Caco-2 (cell line): Measurements from ENCODE around the gene FOXR1. TPM values are rescaled to one million over a fixed set of nuclear protein-coding genes. Genes with fewer than 3 reads are reported as not detected.

Source experiments
- BruUV-seq: library from RNA; stranded (reverse); fragments of 400-500 nt; replicated peaks from 2 replicates; lab custom pipeline; 2021; lab: Mats Ljungman, UMichigan
- CTCF ChIA-PET: fragments of 300-600 bp; sonication (Branson Sonifier 250); formaldehyde crosslinking; loops from one replicate; lab custom pipeline; 2022; ENCODE audit warnings: antibody characterized with exemption; lab: Charles Lee
- POLR2A ChIA-PET: fragments of 300-600 bp; sonication (Branson Sonifier 250); formaldehyde crosslinking; loops from one replicate; lab custom pipeline; 2022; ENCODE audit warnings: antibody characterized with exemption; lab: Charles Lee
- DNase-seq, 2 experiments: peaks; one replicate each; pipeline versions ENCODE4 v3.0.0 to v3.0.0-alpha.2; 2020 to 2022
- H3K27me3 ChIP-seq: replicated peaks from 2 replicates; pipeline ENCODE4 v1.6.0; 2011; ENCODE audit warnings: low read length; ENCODE audit not compliant: control insufficient read depth, insufficient read depth
- H3K36me3 ChIP-seq: 2 replicates; pipeline ENCODE4 v1.5.1; 2011; ENCODE audit warnings: low read length; ENCODE audit not compliant: control insufficient read depth, insufficient read depth
- H3K4me1 ChIP-seq: fragments of 250-450 bp; sonication (Bioruptor Pico); 2 replicates; pipeline ENCODE4 v1.5.1; 2020; ENCODE audit warnings: mild to moderate bottlenecking
- H3K4me3 ChIP-seq: 2 replicates; pipeline ENCODE4 v1.5.1; 2011; ENCODE audit warnings: low read depth, mild to moderate bottlenecking, control low read depth, low read length
- H3K9me3 ChIP-seq: fragments of 250-450 bp; sonication (Bioruptor Pico); 2 replicates; pipeline ENCODE4 v1.5.1; 2020; ENCODE audit warnings: mild to moderate bottlenecking, moderate library complexity
- H3K27ac Mint-ChIP-seq: one replicate; pipeline ENCODE4 v1.8.0; 2022; ENCODE audit warnings: mixed read lengths; ENCODE audit not compliant: unreplicated experiment
- H3K27me3 Mint-ChIP-seq: one replicate; pipeline ENCODE4 v1.8.0; 2022; ENCODE audit warnings: mixed read lengths; ENCODE audit not compliant: insufficient read depth, unreplicated experiment
- H3K36me3 Mint-ChIP-seq: one replicate; pipeline ENCODE4 v1.8.0; 2022; ENCODE audit warnings: mild to moderate bottlenecking, mixed read lengths; ENCODE audit not compliant: insufficient read depth, unreplicated experiment
- H3K4me1 Mint-ChIP-seq: one replicate; pipeline ENCODE4 v1.8.0; 2022; ENCODE audit warnings: low read depth, mixed read lengths; ENCODE audit not compliant: unreplicated experiment
- H3K4me3 Mint-ChIP-seq: one replicate; pipeline ENCODE4 v1.8.0; 2022; ENCODE audit warnings: mild to moderate bottlenecking, moderate library complexity, mixed read lengths; ENCODE audit not compliant: unreplicated experiment
- H3K9me3 Mint-ChIP-seq: one replicate; pipeline ENCODE4 v1.8.0; 2022; ENCODE audit warnings: mixed read lengths; ENCODE audit not compliant: unreplicated experiment
- CTCF ChIP-seq, 2 experiments: fragments of 200-600 bp in 1 of 2; IDR thresholded peaks; 1 replicate in 1 of 2; 2 replicates in 1 of 2; pipeline versions ENCODE4 v1.5.1 to v1.8.0; 2011 to 2022; ENCODE audit warnings: antibody characterized with exemption in 1 of 2, control low read depth in 1 of 2, inconsistent platforms in 1 of 2, low read depth in 1 of 2, low read length in 1 of 2, mild to moderate bottlenecking in 1 of 2, moderate library complexity in 1 of 2; ENCODE audit not compliant: insufficient read depth in 1 of 2, severe bottlenecking in 1 of 2, unreplicated experiment in 1 of 2
- intact Hi-C: fragments of 100-400 bp; cut with micrococcal nuclease; formaldehyde crosslinking; loops from one replicate; pipeline ENCODE4 v1.10.0; 2022; ENCODE audit not compliant: unreplicated experiment
- total RNA-seq: library from RNA; stranded (reverse); gene quantifications from 2 replicates; pipeline ENCODE4 v1.2.3, GENCODE V29; 2022

The FOXR1 gene
- total RNA-seq, 1 experiment from 2014 or later = not detected

DNA sequence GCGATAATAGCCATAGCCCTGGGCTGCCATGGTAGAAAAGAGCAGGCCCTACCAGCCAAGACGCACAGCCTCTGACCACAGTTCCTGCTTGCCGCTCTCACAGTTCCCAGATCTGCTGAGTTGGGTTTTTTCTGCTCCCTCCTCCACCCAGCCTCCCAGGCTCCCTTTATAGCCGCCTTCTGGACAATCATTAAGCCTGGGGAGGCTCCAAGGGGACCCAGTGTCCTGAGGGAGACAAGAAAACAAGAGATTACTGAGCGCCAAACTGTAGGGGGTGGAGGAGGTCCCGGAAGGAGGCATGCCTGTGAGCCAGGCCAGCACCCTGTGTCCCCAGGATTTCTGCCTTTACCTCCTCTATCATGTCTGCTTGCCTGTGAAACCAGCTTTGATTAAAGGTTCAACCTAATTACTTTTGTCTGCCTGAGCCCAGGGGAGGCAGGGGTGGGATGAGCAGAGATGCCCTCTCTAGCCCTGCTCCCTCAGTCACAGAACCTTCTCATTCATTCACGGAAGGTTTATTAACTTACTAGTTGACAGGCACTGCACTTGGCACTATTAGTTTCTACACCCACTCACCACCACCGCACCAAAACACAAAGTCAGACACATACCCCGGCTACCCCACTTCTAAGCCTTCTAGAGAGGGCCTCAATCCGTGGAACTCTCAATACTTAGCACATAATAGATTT, 57.9 kb downstream of the FOXR1 start:
- H3K27me3 Mint-ChIP-seq = no peaks in the 10 kb centered on the region
- TF ChIP-seq CTCF (IDR thresholded peaks at IDR 0.05; ENCODE audit: insufficient read depth in 1 of 2, low read depth in 1 of 2, low read length in 1 of 2, severe bottlenecking in 1 of 2, unreplicated experiment in 1 of 2) = peak in 1 of 2 experiments; percentile 20
- peaks cover 18% of the 10 kb centered on the region for H3K36me3 ChIP-seq
- BruUV-seq = TSS peak; percentile 97
- peaks cover 47% of the 10 kb centered on the region for H3K4me1 ChIP-seq
- peaks cover 52% of the 10 kb centered on the region for H3K4me1 Mint-ChIP-seq
- H3K27ac Mint-ChIP-seq = peak overlapping the region; percentile 90
- peak overlapping the region; percentile 93 for H3K4me3 Mint-ChIP-seq
- intact Hi-C loops = loop anchor here (1.0 to 2.0 kb wide), 4 partner anchors 11 to 55 kb away; partner anchors contain the start of genes CENATAC, HMBS, HYOU1 and RPS25
- peak; percentile 92 to 95 for DNase-seq
- peak overlapping the region; percentile 95 for H3K4me3 ChIP-seq
- peaks cover 56% of the 10 kb centered on the region for H3K36me3 Mint-ChIP-seq
- no peaks in the 10 kb centered on the region for H3K27me3 ChIP-seq
- ChIA-PET CTCF (interaction anchor here (0.5 to 1.5 kb wide), 4 partner anchors 10 to 180 kb away, joined by 3 to 5 read pairs (median 4); no protein-coding TSS in a partner anchor), POLR2A (interaction anchor here (0.7 to 1.4 kb wide), 5 partner anchors 8 to 55 kb away, joined by 3 to 6 read pairs (median 6); partner anchors contain the start of genes HMBS, HYOU1 and TRAPPC4)
- H3K9me3 ChIP-seq = no peaks in the 10 kb centered on the region
- H3K9me3 Mint-ChIP-seq = no peaks in the 10 kb centered on the region

GRCh38 chr11:119030029-119030328, 58.4 kb downstream of the FOXR1 start:
- Histone ChIP-seq H3K9me3 (no peaks in the 10 kb centered on the region), H3K36me3 (peaks cover 18% of the 10 kb centered on the region), H3K4me1 (peaks cover 43% of the 10 kb centered on the region), H3K27me3 (no peaks in the 10 kb centered on the region), H3K4me3 (peak overlapping the region; percentile 95)
- BruUV-seq = no TSS peak
- ChIA-PET POLR2A (interaction anchor here (0.7 to 1.4 kb wide), 5 partner anchors 9 to 55 kb away, joined by 3 to 6 read pairs (median 6); partner anchors contain the start of genes HMBS, HYOU1 and TRAPPC4), CTCF (interaction anchor here (0.5 to 1.5 kb wide), 5 partner anchors 11 to 180 kb away, joined by 3 to 5 read pairs (median 4); no protein-coding TSS in a partner anchor)
- Mint-ChIP-seq H3K36me3 (peaks cover 51% of the 10 kb centered on the region), H3K9me3 (no peaks in the 10 kb centered on the region), H3K4me3 (peak overlapping the region; percentile 93), H3K27ac (peak overlapping the region; percentile 90), H3K27me3 (no peaks in the 10 kb centered on the region), H3K4me1 (peaks cover 48% of the 10 kb centered on the region)
- intact Hi-C loops = loop anchor here (1.0 to 2.0 kb wide), 3 partner anchors 12 to 55 kb away; partner anchors contain the start of genes HMBS, HYOU1, RPS25 and TRAPPC4
- no peak for TF ChIP-seq CTCF (IDR thresholded peaks at IDR 0.05; ENCODE audit: insufficient read depth in 1 of 2, low read depth in 1 of 2, low read length in 1 of 2, severe bottlenecking in 1 of 2, unreplicated experiment in 1 of 2)
- DNase-seq = no peak

DNA sequence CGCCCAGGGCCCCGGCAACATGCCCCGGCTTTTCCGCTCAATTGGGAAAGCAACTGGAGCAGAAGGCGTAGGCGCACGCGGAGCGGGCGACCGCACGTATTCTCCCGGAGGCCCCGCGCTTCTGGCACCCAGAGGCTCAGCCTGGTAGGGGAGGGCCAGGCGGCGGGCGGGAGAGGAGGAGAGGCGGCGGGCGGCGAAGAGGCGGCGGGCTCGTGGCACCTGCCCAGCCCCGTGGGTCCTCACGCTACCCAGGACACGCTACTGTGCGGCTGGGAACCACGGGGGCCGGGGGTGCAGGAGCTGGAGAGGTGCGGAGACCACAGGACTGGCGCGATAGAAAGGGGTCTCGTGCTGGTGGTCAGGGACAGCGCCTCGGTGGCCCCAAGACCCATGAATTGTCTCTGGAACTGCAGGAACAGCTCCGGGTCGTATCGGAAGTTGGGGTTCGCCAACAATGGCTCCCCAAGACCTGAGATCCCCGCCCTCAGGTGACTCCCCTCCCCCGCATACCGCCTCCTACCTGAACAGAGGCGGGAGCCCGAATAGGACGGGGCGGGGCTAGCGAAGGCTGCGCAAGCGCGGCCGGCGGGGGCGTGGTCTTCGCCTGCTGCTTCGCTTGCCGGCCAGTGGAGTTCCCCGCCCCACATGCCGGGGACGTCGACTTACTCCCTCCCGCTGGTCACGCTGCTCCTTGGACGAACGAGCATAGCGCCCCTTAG, 58.9 kb downstream of the FOXR1 start, which contains the start of gene SLC37A4:
TSS of gene SLC37A4 (minus strand) at position 549 of the 719 bp plus-strand sequence.
- Mint-ChIP-seq H3K9me3 (no peaks in the 10 kb centered on the region), H3K4me3 (peak within 1 kb of the TSS; percentile 93), H3K4me1 (peaks cover 43% of the 10 kb centered on the region), H3K27me3 (no peaks in the 10 kb centered on the region), H3K27ac (peak within 1 kb of the TSS; percentile 90), H3K36me3 (peaks cover 46% of the 10 kb centered on the region)
- Histone ChIP-seq H3K4me3 (peak within 1 kb of the TSS; percentile 95), H3K36me3 (peaks cover 14% of the 10 kb centered on the region), H3K9me3 (no peaks in the 10 kb centered on the region), H3K27me3 (no peaks in the 10 kb centered on the region), H3K4me1 (peaks cover 37% of the 10 kb centered on the region)
- peak; percentile 95 to 99 for TF ChIP-seq CTCF (IDR thresholded peaks at IDR 0.05; ENCODE audit: insufficient read depth in 1 of 2, low read depth in 1 of 2, low read length in 1 of 2, severe bottlenecking in 1 of 2, unreplicated experiment in 1 of 2)
- intact Hi-C loops = loop anchor here (1.0 to 2.0 kb wide), 3 partner anchors 12 to 54 kb away; partner anchors contain the start of genes HMBS, HYOU1, RPS25 and TRAPPC4
- ChIA-PET POLR2A (interaction anchor here (0.7 to 1.4 kb wide), 6 partner anchors 9 to 54 kb away, joined by 3 to 6 read pairs (median 5); partner anchors contain the start of genes HMBS, HYOU1, RPS25 and TRAPPC4), CTCF (interaction anchor here (1.0 to 1.5 kb wide), 3 partner anchors 11 to 25 kb away, joined by 4 to 5 read pairs (median 5); no protein-coding TSS in a partner anchor)
- BruUV-seq = no TSS peak
- DNase-seq = peak; percentile 100
